Breast epithelium (tissue), 3 donors: ENCODE data around the gene NRP1.

Experiments
- POLR2A ChIP-seq: fragments of 450-650 bp; IDR thresholded peaks from one replicate; pipeline ENCODE4 v1.6.1; 2016; ENCODE audit warnings: antibody characterized with exemption, mild to moderate bottlenecking, moderate library complexity
- TF ChIP-seq, protein P1 (sequence below), 3 donors: fragments of 450-650 bp; IDR thresholded peaks; one replicate each; pipeline ENCODE4 v1.5.1; 2016 to 2017; ENCODE audit warnings: antibody characterized with exemption in 3 of 3, mild to moderate bottlenecking in 3 of 3, moderate library complexity in 3 of 3

DNA sequence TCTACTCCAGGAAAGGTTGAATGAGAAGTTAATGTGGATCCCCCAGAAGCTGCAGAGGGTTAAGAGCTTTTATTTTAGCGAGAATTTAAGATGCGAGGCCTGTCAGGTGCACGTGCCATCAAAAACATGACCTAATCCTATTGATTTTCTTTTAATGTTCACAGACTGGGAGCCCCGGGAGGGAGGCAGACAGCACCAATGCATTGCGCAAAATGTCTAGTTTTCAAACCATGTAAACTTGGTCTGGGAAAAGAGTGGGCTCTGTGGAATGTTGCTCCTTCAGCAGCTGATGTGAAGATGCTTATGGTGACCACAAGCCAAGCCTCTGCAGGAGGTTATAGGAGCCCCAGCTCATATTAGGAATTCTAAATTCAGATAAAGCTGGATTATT, 204.5 kb downstream of the NRP1 start:
- TF ChIP-seq, protein P1, sequence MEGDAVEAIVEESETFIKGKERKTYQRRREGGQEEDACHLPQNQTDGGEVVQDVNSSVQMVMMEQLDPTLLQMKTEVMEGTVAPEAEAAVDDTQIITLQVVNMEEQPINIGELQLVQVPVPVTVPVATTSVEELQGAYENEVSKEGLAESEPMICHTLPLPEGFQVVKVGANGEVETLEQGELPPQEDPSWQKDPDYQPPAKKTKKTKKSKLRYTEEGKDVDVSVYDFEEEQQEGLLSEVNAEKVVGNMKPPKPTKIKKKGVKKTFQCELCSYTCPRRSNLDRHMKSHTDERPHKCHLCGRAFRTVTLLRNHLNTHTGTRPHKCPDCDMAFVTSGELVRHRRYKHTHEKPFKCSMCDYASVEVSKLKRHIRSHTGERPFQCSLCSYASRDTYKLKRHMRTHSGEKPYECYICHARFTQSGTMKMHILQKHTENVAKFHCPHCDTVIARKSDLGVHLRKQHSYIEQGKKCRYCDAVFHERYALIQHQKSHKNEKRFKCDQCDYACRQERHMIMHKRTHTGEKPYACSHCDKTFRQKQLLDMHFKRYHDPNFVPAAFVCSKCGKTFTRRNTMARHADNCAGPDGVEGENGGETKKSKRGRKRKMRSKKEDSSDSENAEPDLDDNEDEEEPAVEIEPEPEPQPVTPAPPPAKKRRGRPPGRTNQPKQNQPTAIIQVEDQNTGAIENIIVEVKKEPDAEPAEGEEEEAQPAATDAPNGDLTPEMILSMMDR (IDR thresholded peaks at IDR 0.05) = no peak
- no peak for TF ChIP-seq POLR2A
